GM18505 (cell line): ENCODE data around the gene HHIP.

ENCODE experiments used
- ATAC-seq: cut with Tn5 transposase; IDR thresholded peaks from one replicate; pipeline ENCODE4 v1.9.1; 2021; ENCODE audit not compliant: unreplicated experiment
- POLR2A ChIP-seq: IDR thresholded peaks from 4 replicates; pipeline ENCODE4 v1.6.1; 2011; ENCODE audit warnings: borderline replicate concordance; ENCODE audit not compliant: insufficient read depth, insufficient read length; ENCODE audit errors: extremely low read depth

The HHIP gene

DNA sequence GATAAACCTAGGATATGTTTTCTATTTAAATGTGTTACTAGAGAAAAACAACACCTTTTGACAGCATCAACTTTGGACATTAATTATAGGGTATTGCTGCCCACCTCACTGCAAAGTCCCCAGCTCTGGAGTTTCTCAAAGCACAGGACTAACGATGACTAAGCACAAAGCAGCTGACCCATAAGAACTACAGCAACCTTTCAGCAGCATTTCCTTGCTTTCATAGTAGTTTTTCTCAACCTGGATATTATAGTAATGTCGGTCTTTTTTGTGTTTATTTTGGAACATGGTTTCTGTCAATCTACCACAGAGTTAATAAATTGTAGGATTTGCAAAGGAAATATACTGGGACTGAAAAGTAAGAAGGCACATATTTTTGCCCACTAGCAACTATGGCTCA lies 21.5 kb downstream of the HHIP start:
- no peak for TF ChIP-seq POLR2A
- no peak for ATAC-seq

DNA sequence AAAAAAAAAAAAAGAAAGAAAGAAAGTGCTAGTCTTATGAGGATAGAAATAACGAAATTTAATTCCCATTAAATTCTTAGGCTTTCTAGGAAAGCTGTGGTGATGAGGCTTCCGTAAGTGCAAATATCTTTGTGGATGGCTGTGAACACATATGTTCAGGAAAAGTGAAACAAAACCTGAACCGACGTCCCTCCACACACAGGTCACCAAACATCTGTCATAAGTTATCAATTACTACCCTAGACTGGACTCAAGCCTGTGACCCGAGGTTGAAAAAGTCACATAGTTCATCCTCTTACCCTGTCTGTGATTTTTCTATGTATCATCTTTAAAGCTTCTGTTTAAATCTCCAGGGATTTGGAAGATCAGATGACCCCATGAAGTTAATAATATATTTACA lies 24.8 kb downstream of the HHIP start:
- ATAC-seq = no peak
- TF ChIP-seq POLR2A = no peak

DNA sequence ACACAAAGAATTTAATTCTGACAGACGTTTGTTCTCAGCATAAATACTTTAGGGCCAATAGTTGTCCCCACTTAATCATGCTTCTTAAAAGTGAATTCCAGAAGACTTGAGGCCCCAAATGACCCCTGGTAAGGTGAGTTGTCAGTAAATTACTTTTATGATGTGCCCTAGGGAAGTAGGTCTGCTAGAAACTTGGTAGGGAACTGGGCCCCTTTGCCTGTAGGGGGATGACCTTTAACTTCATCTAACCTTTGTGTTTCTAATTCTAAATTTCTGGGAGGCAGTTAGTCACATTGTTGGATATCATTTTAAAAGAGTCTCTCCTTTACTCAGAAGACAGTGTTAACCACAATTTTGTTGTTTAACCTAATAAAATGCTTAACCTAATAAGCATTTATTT lies 28.8 kb downstream of the HHIP start:
- ATAC-seq = no peak
- TF ChIP-seq POLR2A = no peak

DNA sequence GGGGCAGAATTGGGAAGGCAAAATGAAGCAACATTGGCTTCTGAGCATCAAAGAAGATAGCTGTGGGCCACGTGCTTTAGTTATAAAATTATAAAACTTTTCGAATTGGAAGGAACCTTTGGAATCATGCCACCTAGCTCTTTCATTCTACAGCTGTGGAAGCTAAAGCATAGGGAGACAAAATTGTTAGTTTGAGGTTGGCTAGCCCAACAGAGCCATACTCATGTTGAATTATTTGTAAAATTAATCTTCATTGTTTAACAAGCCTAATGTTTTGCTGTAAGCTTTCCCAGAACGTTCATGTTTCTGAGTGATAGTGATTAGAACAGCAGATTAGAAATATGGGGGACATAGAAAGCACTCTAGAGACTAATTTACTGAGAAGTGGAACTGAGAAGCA lies 35.9 kb downstream of the HHIP start:
- no peak for ATAC-seq
- no peak for TF ChIP-seq POLR2A

DNA sequence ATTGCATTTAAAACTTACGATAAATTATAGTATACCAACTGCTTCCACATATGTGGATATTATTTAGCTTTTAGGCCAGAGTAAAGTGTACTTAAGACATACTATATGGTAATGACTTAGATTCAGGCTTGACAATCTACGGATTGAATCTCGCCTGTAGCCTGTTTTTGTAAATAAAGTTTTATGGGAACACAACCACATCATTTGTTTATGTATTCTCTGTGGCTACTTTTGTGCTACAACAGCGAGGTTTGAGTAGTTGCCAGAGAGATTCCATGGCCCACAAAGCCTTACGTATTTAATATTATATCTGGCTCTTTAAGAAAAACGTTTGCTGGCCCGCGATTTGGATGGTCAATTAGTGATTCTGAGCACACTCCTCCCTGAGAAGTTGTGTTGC lies 37.6 kb downstream of the HHIP start:
- ATAC-seq = no peak
- TF ChIP-seq POLR2A = no peak

DNA sequence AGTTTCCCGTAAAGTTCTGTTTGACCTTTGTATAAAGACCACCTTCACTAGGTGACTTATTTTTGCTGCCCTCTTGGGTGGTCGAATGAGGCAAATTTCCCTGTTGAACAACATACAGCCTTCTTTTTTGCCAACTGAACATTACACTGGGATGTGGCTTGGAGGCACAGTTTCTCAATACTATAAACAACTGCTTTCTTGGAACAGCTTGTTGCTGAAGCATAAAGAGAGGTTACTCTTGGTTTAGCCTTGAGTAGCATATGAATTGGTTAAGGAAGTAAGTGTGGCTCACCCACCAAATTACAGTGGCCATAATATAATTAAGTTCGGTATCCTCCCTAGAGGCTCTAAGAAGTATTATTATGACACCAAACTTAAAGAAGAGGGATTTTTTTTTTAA lies 40.0 kb downstream of the HHIP start:
- TF ChIP-seq POLR2A = no peak
- no peak for ATAC-seq

DNA sequence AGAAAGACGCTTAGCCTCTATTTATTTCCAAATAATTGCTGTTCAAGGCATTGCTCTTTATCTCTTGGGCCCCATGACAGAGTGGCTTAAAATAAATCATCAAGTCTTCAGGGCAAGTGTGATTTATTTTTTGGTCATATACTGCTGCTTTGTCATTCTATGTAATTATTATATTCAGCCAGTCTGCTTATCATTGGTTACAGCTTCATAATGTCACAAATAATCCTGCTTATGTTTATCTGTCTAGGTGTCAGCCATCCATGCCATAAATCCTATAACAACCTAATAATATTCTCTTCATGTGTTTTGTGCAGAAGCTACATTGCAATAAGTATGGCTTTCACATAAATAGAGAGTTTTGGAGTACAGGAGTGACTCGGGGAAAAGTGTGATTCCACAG lies 41.0 kb downstream of the HHIP start:
- no peak for TF ChIP-seq POLR2A
- no peak for ATAC-seq

DNA sequence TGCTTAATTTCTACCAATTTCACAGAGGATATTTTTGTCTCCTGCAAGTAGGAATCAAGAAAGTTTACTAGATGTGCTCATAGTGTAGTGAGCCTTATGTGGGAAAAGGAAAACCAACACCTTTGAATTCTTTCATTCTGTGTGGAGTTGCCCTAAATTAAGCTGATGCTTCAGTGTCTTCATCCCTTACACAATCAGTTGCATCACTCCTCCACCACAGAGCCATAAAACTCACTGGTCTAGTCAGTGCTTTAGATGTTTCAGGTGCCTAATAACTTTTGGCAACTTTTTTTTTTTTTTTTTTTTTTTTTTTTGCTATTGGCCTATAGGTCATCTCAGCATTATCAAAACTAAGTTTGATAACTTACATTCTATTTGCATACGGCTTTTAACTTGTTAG lies 41.5 kb downstream of the HHIP start:
- no peak for TF ChIP-seq POLR2A
- no peak for ATAC-seq

DNA sequence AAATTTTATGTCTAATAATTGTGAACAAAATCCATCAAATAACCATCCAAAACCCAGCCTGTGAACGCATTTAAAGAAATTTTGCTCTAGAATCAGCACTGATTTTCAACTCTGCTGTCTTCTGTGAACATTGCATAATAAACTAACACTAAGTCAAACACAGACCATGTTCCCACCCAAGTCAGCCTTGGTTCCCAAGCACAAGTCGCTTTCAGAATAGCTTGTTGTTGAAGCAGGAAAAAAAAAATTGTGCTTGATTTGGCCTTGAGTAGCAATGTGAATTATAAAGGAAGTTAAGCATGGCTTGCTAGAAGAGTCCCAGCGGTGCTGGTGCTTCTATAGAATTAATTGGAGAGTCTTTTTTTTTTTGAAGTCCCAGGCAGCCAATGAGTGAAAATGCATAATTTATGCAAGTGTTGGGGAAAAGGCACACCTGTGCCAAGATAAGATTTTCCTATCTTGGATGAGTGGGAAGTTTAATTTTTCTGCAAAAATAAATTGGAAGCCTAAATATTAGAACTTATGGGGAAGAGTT lies 42.1 kb downstream of the HHIP start:
- no peak for TF ChIP-seq POLR2A

DNA sequence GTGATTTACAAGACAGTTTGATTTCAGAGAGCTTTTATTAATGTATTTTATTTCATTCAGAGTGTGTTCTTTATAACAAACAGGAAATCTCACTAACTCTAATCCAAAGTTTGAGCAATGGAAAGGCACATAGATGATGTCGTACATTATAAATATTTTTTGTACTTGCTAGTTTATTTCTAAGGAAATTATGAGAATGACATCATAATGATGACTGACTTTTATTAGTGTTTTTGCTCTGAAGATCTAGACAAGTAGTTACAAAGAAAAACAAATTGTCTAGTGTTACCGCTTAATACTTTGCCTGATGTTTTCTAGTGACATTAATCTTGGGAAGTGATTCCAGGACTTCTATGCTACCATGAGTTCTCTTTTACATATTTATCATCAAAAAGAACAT lies 43.2 kb downstream of the HHIP start:
- no peak for ATAC-seq
- no peak for TF ChIP-seq POLR2A

More for the DNA sequence above, 42.1 kb downstream of the HHIP start:
- ATAC-seq = no peak

DNA sequence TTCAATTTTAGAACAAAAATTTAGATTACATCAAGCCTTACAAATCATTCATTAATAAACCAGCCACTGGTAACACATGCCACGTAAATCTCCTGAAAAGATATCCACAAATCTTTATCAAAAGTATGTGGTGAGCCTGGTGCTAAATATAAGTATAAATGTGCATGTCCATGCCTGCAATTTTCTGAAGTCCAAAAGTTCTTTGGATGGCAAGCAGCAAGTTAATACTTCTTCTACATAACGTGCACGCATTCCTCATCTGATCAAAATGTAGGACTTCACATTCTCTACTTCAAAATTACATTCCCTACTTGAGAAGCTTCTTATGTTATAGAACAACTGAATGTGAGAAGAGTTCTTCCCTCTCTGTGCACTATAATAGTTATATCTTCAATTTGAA lies 49.8 kb downstream of the HHIP start:
- no peak for TF ChIP-seq POLR2A
- ATAC-seq = no peak

DNA sequence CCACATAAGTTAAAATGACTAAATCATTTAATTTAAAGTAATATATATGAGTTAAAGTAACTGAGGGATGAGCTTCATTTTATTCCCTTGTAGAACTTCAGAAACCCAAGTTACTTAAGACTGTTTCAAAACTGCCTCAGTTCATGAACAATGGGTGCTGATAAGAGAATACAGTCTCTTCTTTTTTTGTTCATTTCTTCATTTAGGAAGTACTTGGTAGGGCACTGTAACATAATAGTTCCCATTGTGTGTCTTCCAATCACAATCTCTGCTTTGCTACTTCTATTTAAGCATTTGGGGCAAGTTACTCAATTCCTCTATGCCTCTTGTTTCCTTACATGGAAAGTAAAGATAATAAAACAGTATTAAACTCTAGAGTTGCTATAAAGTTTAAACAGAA lies 50.4 kb downstream of the HHIP start:
- TF ChIP-seq POLR2A = no peak
- ATAC-seq = no peak

DNA sequence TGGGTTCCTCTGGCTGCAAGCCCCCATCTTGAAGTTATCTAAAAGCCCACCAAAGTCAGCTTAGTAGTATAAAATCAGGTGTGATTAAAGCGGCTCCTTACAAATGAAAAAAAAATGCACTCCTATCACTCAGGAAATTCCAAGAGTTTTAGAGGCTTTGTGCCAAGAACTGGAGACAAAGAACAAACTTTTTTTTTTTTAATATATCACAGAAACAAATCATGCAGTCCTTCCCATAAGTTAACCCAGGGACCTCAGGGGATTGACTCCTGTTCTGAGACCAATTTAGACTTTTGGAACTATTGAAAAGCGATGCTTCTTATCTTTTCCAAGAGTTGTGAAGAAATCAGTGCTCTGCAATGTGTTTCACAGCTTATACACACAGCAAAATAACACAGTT lies 53.6 kb downstream of the HHIP start:
- ATAC-seq = no peak
- TF ChIP-seq POLR2A = no peak

DNA sequence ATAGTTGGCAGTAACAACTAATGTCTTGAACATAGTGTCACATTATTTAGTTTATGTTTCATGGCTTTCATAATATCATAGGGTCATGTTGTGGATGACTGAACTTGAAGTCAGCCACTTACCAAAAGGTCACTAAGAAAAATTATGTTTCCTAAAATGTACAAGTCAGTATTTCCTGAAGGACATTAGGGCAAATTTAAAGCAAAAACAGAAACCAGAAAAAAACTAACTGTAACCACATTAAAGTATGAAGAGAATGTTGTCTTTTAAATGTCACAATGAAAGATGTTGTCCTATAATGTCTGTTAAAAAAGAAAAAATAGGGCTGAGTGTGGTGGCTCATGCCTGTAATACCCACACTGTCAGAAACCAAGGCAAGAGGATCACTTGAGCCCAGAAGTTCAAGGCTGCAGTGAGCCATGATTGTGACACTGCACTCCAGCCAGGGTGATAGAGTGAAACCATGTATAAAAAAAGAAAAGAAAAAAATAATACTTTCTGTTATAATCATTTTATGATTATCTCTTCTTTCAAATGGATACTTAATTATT lies 55.8 kb downstream of the HHIP start:
- ATAC-seq = no peak
- no peak for TF ChIP-seq POLR2A

DNA sequence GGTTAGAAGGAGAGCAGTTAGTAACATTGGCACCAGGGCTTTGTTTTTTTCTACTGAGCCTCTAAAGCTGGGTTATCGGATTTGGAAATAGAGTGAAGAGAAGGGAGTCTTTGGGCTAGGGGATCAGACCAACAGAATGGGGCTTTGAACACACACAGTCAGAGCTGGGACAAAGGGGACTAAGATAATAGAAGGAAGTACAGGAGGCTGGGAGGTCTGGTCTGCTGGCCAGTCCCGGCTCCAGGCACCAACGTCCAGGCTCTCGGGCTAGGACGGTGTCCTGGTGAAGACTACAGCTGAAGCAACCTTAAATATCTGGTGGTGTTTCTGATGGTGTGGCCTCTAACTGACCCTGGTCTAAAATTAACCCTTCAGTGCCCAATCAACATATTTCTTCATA lies 57.5 kb downstream of the HHIP start:
- TF ChIP-seq POLR2A = no peak
- no peak for ATAC-seq

DNA sequence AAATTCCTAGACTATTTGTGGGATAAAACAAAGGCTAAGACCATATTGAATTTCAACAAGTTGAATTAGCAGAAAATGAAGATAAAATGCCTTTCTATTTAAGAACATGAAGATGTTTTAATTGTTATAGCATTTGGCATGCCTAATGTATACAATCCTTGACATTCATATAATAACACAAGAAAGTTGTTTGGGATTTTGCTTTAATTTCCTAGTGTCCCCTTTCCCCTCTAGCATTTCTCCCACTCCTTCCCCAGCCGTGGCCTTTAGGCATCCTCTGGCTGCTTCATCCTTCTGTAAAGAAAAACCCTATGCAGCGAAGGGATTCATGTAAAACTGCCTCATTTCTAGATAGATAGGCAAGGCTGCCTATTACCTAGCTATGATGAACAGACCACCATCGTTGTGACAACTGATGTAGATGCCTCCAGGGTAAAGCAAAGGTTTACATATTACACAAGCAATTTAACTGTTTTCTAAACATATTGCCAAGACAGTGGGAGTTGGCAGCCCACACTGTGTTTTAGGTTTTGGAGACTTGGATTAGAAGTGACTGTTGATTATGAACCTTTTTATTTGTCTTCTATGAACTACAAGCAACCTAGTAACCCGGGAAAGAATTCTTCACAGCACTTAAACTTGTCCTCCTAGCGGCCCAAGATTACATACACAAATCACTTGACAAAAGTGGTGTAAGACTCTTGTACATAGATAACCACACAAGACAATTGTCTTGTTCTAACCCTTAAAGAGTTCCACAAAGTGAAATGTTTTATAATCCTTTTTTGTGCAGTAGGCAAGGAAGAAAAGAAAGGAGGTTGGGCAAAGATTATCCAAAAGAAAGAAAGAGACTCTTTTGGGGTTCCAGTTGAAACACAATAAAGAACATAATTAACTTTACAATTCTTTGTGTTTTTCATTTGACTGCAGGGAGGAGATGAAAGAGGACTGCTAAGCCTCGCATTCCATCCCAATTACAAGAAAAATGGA lies 59.9 kb downstream of the HHIP start:
- no peak for TF ChIP-seq POLR2A
- no peak for ATAC-seq
